ENCODE data around the gene FCGBP.

The FCGBP gene

GRCh38 chr19:39946532-39946931, 12.1 kb upstream of the FCGBP start:
- no peaks in the 10 kb centered on the region for H3K4me1 ChIP-seq (ENCODE audit: control insufficient read depth, insufficient read depth, low read length)
- H3K27ac ChIP-seq (ENCODE audit: low read length): no peak overlapping the region

GRCh38 chr19:39943586-39943985, 9.2 kb upstream of the FCGBP start:
- Histone ChIP-seq H3K27ac (ENCODE audit: low read length) (no peak overlapping the region), H3K4me1 (ENCODE audit: control insufficient read depth, insufficient read depth, low read length) (no peaks in the 10 kb centered on the region)
- WGBS (ENCODE audit: insufficient coverage, insufficient read length): no CpG with 5 or more reads among the region's 7 CpGs

More at GRCh38 chr19:39946532-39946931, 12.1 kb upstream of the FCGBP start:
- Histone ChIP-seq H3K9me3 (ENCODE audit: control insufficient read depth, insufficient read depth, low read length) (no peaks in the 10 kb centered on the region), H3K4me3 (ENCODE audit: low read length) (no peak overlapping the region), H3K36me3 (ENCODE audit: control insufficient read depth, insufficient read depth, low read length) (no peaks in the 10 kb centered on the region), H3K27me3 (ENCODE audit: control insufficient read depth, insufficient read depth, low read length) (no peaks in the 10 kb centered on the region)
- DNase-seq (ENCODE audit: low read depth, low spot score): no peak
- WGBS (ENCODE audit: insufficient coverage, insufficient read length): no CpG with 5 or more reads among the region's 4 CpGs

DNA sequence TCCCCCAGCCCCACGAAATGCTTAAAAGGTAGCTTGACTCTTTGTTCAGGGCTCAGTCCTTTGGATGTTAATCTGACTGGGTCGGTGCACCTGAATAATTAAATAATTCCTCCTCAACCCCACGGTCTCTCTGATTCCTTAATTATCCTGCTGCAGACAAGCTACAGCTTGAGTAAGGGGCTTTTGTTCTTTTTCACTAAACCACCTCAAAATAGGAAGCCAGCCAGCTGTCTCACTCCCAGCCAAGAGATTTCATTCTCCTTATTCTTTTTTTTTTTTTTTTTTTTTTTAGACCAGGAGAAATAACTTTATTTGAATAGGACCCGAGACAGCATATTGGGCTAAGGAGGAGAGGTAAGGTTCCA, 7.9 kb upstream of the FCGBP start:
- WGBS (ENCODE audit: insufficient coverage, insufficient read length): no CpG with 5 or more reads among the region's 4 CpGs

More at GRCh38 chr19:39943586-39943985, 9.2 kb upstream of the FCGBP start:
- no peaks in the 10 kb centered on the region for H3K27me3 ChIP-seq (ENCODE audit: control insufficient read depth, insufficient read depth, low read length)
- no peak for DNase-seq (ENCODE audit: low read depth, low spot score)
- no peaks in the 10 kb centered on the region for H3K36me3 ChIP-seq (ENCODE audit: control insufficient read depth, insufficient read depth, low read length)
- H3K9me3 ChIP-seq (ENCODE audit: control insufficient read depth, insufficient read depth, low read length): no peaks in the 10 kb centered on the region
- no peak overlapping the region for H3K4me3 ChIP-seq (ENCODE audit: low read length)

DNA sequence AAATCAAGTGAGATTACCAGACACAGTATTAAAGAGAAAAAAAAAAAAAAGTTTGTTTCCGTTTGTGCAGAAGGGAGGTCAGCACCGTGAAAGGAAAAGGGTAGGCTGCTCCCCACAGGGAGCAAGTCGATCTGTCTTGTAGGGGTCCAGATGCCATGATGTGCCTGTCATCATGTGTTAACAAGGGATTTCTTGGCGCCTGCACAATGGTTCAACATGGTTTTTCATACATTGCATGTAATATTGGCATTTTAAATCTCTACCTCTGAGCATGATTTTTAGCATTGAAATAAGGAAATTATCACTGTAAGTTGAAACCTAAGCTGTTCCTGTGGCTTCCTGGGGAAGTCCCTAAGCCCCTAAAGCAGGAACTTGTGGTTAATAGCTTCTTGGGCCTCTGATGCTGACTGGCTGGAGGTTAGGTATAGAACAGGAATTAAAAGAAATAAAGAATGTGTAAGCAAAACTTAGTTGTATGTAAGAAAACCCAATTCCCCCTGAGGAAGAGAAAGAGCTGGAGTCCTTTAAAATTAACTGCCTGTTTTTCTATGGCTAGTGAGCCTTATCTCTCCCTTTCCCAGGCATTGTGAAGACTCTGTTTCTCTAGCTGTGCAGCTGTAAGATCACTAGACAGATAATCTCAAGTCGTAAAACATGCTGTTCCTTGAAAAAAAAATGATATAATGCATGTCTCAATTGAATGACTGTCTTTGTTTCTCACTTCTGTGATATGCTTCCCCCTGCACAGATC, 7.4 kb upstream of the FCGBP start:
- H3K36me3 ChIP-seq (ENCODE audit: control insufficient read depth, insufficient read depth, low read length): no peaks in the 10 kb centered on the region
- H3K4me1 ChIP-seq (ENCODE audit: control insufficient read depth, insufficient read depth, low read length): no peaks in the 10 kb centered on the region
- H3K4me3 ChIP-seq (ENCODE audit: low read length): no peak overlapping the region
- WGBS (ENCODE audit: insufficient coverage, insufficient read length): no CpG with 5 or more reads among the region's 5 CpGs
- DNase-seq (ENCODE audit: low read depth, low spot score): no peak
- H3K9me3 ChIP-seq (ENCODE audit: control insufficient read depth, insufficient read depth, low read length): no peaks in the 10 kb centered on the region
- no peaks in the 10 kb centered on the region for H3K27me3 ChIP-seq (ENCODE audit: control insufficient read depth, insufficient read depth, low read length)
- no peak overlapping the region for H3K27ac ChIP-seq (ENCODE audit: low read length)

More for the DNA sequence above, 7.9 kb upstream of the FCGBP start:
- Histone ChIP-seq H3K27me3 (ENCODE audit: control insufficient read depth, insufficient read depth, low read length) (no peaks in the 10 kb centered on the region), H3K4me1 (ENCODE audit: control insufficient read depth, insufficient read depth, low read length) (no peaks in the 10 kb centered on the region), H3K27ac (ENCODE audit: low read length) (no peak overlapping the region), H3K36me3 (ENCODE audit: control insufficient read depth, insufficient read depth, low read length) (no peaks in the 10 kb centered on the region), H3K4me3 (ENCODE audit: low read length) (no peak overlapping the region), H3K9me3 (ENCODE audit: control insufficient read depth, insufficient read depth, low read length) (no peaks in the 10 kb centered on the region)
- no peak for DNase-seq (ENCODE audit: low read depth, low spot score)

DNA sequence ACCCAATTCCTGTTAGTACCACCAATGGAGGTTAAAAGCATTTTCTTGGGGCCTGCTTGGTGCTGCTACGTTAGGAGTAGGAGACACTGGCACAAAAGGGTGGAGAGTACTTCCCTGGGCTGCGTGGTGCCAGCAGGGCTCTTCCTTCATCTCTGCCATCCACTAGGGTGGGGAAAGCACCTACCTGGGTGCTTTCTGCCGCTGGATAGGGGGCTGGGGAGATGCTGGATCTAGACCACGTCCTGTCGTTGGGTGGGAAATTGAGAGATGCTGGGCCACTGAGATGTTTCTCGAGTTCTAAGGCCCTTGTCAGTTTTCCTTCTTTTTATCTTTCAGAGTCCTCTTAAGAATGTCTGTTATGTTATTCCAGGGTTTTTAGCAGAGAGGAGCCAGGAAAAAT, 6.7 kb upstream of the FCGBP start:
- no peak for DNase-seq (ENCODE audit: low read depth, low spot score)
- H3K4me3 ChIP-seq (ENCODE audit: low read length): no peak overlapping the region
- H3K27ac ChIP-seq (ENCODE audit: low read length): no peak overlapping the region
- no CpG with 5 or more reads among the region's 6 CpGs for WGBS (ENCODE audit: insufficient coverage, insufficient read length)
- H3K27me3 ChIP-seq (ENCODE audit: control insufficient read depth, insufficient read depth, low read length): no peaks in the 10 kb centered on the region
- no peaks in the 10 kb centered on the region for H3K4me1 ChIP-seq (ENCODE audit: control insufficient read depth, insufficient read depth, low read length)
- no peaks in the 10 kb centered on the region for H3K9me3 ChIP-seq (ENCODE audit: control insufficient read depth, insufficient read depth, low read length)
- H3K36me3 ChIP-seq (ENCODE audit: control insufficient read depth, insufficient read depth, low read length): no peaks in the 10 kb centered on the region

GRCh38 chr19:39940221-39940833, 5.9 kb upstream of the FCGBP start:
- no peak for DNase-seq (ENCODE audit: low read depth, low spot score)
- no peak overlapping the region for H3K4me3 ChIP-seq (ENCODE audit: low read length)
- no peak overlapping the region for H3K27ac ChIP-seq (ENCODE audit: low read length)
- no peaks in the 10 kb centered on the region for H3K36me3 ChIP-seq (ENCODE audit: control insufficient read depth, insufficient read depth, low read length)
- no CpG with 5 or more reads among the region's 1 CpG for whole genome bisulfite sequencing (ENCODE audit: insufficient coverage, insufficient read length)
- no peaks in the 10 kb centered on the region for H3K4me1 ChIP-seq (ENCODE audit: control insufficient read depth, insufficient read depth, low read length)
- no peaks in the 10 kb centered on the region for H3K27me3 ChIP-seq (ENCODE audit: control insufficient read depth, insufficient read depth, low read length)
- H3K9me3 ChIP-seq (ENCODE audit: control insufficient read depth, insufficient read depth, low read length): no peaks in the 10 kb centered on the region

- H3K4me3 ChIP-seq (ENCODE audit: low read length): no peak overlapping the region
- H3K36me3 ChIP-seq (ENCODE audit: control insufficient read depth, insufficient read depth, low read length): no peaks in the 10 kb centered on the region
- WGBS (ENCODE audit: insufficient coverage, insufficient read length): no CpG with 5 or more reads among the region's 6 CpGs
- H3K4me1 ChIP-seq (ENCODE audit: control insufficient read depth, insufficient read depth, low read length): no peaks in the 10 kb centered on the region
- H3K27me3 ChIP-seq (ENCODE audit: control insufficient read depth, insufficient read depth, low read length): no peaks in the 10 kb centered on the region
- H3K27ac ChIP-seq (ENCODE audit: low read length): no peak overlapping the region
- DNase-seq (ENCODE audit: low read depth, low spot score): no peak
- no peaks in the 10 kb centered on the region for H3K9me3 ChIP-seq (ENCODE audit: control insufficient read depth, insufficient read depth, low read length)
Measured at GRCh38 chr19:39939556-39939955, 5.1 kb upstream of the FCGBP start.

GRCh38 chr19:39937787-39938186, 3.4 kb upstream of the FCGBP start:
- DNase-seq (ENCODE audit: low read depth, low spot score): no peak
- Histone ChIP-seq H3K36me3 (ENCODE audit: control insufficient read depth, insufficient read depth, low read length) (no peaks in the 10 kb centered on the region), H3K9me3 (ENCODE audit: control insufficient read depth, insufficient read depth, low read length) (no peaks in the 10 kb centered on the region), H3K27ac (ENCODE audit: low read length) (no peak overlapping the region), H3K4me1 (ENCODE audit: control insufficient read depth, insufficient read depth, low read length) (no peaks in the 10 kb centered on the region), H3K4me3 (ENCODE audit: low read length) (no peak overlapping the region), H3K27me3 (ENCODE audit: control insufficient read depth, insufficient read depth, low read length) (no peaks in the 10 kb centered on the region)
- WGBS (ENCODE audit: insufficient coverage, insufficient read length): no CpG with 5 or more reads among the region's 2 CpGs

DNA sequence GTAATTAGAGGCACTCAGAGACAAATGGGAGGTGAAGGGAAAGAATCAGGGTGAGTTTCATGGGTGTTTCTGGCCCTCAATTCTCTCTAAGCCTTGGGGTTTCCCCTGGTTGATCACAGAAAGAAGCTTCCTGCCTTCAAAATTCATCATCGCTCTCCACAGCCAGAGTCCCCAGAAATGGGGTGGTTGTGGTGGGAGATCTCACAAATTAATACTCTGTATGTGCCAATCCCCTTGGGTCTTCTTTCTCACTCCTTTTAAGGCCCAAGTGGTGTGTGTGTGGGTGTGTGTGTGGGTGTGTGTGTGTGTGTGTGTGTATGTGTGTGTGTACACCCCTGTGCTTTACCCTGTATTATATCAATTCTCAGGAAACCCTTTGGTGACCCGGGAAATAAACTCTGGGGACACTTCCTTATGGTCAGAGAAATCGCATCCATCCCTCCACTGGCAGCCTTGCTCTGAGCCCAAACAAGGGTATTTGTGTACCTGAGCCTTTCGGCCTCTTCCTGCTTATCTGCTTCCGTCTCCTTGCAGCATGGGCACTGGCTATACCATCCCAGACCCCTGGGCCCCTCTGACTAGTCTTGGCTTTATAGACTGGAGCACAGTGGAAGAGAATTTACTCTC, 2.8 kb upstream of the FCGBP start:
- Histone ChIP-seq H3K27ac (ENCODE audit: low read length) (no peak overlapping the region), H3K4me3 (ENCODE audit: low read length) (no peak overlapping the region), H3K27me3 (ENCODE audit: control insufficient read depth, insufficient read depth, low read length) (no peaks in the 10 kb centered on the region), H3K9me3 (ENCODE audit: control insufficient read depth, insufficient read depth, low read length) (no peaks in the 10 kb centered on the region), H3K36me3 (ENCODE audit: control insufficient read depth, insufficient read depth, low read length) (no peaks in the 10 kb centered on the region), H3K4me1 (ENCODE audit: control insufficient read depth, insufficient read depth, low read length) (no peaks in the 10 kb centered on the region)
- WGBS (ENCODE audit: insufficient coverage, insufficient read length): no CpG with 5 or more reads among the region's 5 CpGs
- DNase-seq (ENCODE audit: low read depth, low spot score): no peak

GRCh38 chr19:39936622-39937021, 2.2 kb upstream of the FCGBP start:
- no peak overlapping the region for H3K27ac ChIP-seq (ENCODE audit: low read length)
- no peaks in the 10 kb centered on the region for H3K36me3 ChIP-seq (ENCODE audit: control insufficient read depth, insufficient read depth, low read length)

More at GRCh38 chr19:39936622-39937021, 2.2 kb upstream of the FCGBP start:
- no CpG with 5 or more reads among the region's 6 CpGs for WGBS (ENCODE audit: insufficient coverage, insufficient read length)
- Histone ChIP-seq H3K4me3 (ENCODE audit: low read length) (no peak overlapping the region), H3K9me3 (ENCODE audit: control insufficient read depth, insufficient read depth, low read length) (no peaks in the 10 kb centered on the region), H3K27me3 (ENCODE audit: control insufficient read depth, insufficient read depth, low read length) (no peaks in the 10 kb centered on the region), H3K4me1 (ENCODE audit: control insufficient read depth, insufficient read depth, low read length) (no peaks in the 10 kb centered on the region)
- DNase-seq (ENCODE audit: low read depth, low spot score): no peak

Measured in iPS DF 6.9 (cell line).